Panc1 (cell line): ENCODE results near the gene TESMIN.

ENCODE experiments used
- POLR2AphosphoS5 ChIP-seq: IDR thresholded peaks from 2 replicates; pipeline ENCODE4 v1.6.1; 2012; ENCODE audit warnings: mild to moderate bottlenecking, low read depth, low read length, moderate library complexity
- SIN3A ChIP-seq: IDR thresholded peaks from 2 replicates; pipeline ENCODE4 v1.6.1; 2012; ENCODE audit warnings: low read depth, mild to moderate bottlenecking, low read length, moderate library complexity, borderline replicate concordance; ENCODE audit not compliant: insufficient read depth
- TF ChIP-seq, protein P1 (sequence below): fragments of 450-650 bp; IDR thresholded peaks from 2 replicates; pipeline ENCODE4 v1.5.1; 2017; ENCODE audit warnings: mild to moderate bottlenecking
- TF ChIP-seq, protein P2 (sequence below), 2 experiments: IDR thresholded peaks; 2 replicates each; pipeline ENCODE4 v1.6.1; 2011 to 2012; ENCODE audit warnings: low read depth in 2 of 2, control low read depth in 1 of 2, low read length in 1 of 2, mild to moderate bottlenecking in 1 of 2, moderate library complexity in 1 of 2; ENCODE audit not compliant: insufficient read depth in 1 of 2

DNA sequence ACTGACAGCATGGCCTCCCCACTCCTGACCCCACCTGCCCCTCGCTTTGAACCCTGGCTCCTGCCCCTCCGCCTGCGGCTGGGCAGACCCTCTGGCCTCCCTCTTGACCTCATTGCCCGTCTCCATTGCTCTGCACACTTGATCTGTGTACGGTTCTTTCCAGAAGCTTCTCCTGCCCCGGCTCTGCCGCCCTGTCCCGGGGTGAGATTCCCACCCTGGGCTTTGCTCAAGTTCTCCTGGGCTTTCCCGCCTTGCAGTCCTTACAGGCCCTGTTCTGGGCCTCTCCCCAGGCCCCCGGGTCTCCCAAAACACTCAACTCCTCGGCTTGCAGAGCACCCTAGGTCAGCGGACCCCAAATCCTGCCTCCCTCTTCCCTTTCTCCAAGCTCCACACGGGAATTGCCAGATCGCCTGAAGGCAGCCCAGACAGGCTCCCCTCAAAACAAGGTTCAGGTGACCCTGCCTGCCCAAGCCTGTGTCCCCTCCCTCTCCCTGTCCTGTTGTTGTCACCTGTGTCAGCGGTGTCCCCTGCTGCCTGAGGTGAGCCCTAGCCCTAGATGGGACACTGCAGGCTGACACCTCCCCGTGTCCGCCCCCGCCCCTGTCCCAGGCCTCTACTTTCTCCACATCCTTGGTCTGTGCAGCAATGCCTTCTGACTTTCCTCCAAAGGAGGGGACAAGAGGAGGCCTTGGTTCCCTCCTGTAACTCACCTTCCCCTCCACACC is 65.5 kb downstream of the TESMIN start:
- TF ChIP-seq, protein P1, sequence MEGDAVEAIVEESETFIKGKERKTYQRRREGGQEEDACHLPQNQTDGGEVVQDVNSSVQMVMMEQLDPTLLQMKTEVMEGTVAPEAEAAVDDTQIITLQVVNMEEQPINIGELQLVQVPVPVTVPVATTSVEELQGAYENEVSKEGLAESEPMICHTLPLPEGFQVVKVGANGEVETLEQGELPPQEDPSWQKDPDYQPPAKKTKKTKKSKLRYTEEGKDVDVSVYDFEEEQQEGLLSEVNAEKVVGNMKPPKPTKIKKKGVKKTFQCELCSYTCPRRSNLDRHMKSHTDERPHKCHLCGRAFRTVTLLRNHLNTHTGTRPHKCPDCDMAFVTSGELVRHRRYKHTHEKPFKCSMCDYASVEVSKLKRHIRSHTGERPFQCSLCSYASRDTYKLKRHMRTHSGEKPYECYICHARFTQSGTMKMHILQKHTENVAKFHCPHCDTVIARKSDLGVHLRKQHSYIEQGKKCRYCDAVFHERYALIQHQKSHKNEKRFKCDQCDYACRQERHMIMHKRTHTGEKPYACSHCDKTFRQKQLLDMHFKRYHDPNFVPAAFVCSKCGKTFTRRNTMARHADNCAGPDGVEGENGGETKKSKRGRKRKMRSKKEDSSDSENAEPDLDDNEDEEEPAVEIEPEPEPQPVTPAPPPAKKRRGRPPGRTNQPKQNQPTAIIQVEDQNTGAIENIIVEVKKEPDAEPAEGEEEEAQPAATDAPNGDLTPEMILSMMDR = no peak
- no peak for TF ChIP-seq SIN3A
- TF ChIP-seq, protein P2, sequence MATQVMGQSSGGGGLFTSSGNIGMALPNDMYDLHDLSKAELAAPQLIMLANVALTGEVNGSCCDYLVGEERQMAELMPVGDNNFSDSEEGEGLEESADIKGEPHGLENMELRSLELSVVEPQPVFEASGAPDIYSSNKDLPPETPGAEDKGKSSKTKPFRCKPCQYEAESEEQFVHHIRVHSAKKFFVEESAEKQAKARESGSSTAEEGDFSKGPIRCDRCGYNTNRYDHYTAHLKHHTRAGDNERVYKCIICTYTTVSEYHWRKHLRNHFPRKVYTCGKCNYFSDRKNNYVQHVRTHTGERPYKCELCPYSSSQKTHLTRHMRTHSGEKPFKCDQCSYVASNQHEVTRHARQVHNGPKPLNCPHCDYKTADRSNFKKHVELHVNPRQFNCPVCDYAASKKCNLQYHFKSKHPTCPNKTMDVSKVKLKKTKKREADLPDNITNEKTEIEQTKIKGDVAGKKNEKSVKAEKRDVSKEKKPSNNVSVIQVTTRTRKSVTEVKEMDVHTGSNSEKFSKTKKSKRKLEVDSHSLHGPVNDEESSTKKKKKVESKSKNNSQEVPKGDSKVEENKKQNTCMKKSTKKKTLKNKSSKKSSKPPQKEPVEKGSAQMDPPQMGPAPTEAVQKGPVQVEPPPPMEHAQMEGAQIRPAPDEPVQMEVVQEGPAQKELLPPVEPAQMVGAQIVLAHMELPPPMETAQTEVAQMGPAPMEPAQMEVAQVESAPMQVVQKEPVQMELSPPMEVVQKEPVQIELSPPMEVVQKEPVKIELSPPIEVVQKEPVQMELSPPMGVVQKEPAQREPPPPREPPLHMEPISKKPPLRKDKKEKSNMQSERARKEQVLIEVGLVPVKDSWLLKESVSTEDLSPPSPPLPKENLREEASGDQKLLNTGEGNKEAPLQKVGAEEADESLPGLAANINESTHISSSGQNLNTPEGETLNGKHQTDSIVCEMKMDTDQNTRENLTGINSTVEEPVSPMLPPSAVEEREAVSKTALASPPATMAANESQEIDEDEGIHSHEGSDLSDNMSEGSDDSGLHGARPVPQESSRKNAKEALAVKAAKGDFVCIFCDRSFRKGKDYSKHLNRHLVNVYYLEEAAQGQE (IDR thresholded peaks at IDR 0.05; ENCODE audit: insufficient read depth in 1 of 2, low read depth in 2 of 2, low read length in 1 of 2) = no peak
- no peak for TF ChIP-seq POLR2AphosphoS5
